Brain pericyte (primary cell): ENCODE data around the gene MYPN.
"Not testable (repeated sequence)": the region's sequence is repeated elsewhere in the genome, so short reads cannot be mapped to it uniquely, and the experiment has no call there.

Experiments used
- DNase-seq: peaks from one replicate; pipeline ENCODE4 v3.0.0-alpha.2; 2012; ENCODE audit warnings: low read depth, low spot score

Gene MYPN

DNA sequence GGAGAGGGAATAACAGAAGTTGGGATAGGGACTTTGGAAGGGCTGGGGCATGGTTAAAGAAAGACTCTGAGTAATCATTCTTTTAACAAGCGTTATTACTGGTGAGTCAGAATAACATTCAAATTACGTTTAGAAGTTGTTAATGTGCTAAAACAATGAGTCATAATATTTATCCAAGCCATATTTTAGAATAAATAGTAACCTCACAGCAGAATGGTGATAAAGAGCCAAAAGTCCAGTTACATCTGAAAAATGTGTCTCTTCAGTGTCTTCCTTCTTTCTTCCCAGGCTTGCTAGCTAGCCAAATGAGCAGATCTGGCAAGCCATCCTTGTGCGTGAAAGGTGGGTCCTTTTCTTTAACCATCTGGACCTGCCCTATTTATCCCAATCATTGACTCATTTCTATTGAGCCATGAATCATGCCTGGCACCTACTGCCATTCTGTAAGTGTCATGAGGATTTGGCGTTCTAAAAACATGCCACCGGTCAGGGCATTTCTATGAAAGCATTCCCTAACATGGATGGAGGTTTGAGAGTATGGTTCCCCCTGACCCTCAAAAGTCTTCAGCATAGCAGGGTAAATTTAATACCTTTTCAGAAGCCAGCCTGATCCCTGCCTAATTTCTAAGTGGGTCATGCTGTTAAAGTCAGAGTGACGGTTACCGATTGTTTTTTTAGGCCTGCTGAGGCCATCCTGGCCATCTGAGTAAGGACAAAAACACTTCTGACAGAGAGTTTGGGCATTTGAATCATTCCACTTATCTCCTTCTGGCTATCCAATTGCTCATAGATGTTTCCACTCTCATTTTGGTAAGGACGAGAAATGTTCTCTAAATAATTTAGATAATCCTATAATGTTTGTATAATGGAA, 26.9 kb downstream of the MYPN start:
- no peak for DNase-seq

DNA sequence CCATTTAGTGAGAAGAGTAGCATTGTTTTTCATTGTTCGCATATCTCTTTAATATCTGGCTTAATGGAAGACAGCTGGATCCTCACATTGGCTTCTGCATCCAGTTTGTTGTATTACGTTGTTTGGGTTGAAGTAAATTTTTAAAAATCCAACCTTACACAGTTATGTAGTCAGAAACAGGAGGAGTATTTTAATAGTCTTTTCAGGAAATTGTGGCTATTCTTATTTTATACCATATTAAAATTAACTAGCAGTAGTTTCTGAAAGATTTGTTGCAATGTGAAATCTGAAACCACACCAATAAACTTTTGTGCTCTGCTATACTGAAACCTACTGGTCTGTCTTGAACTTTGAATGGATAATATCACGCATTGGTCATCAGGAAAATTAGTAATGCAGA, 27.9 kb downstream of the MYPN start:
- no peak for DNase-seq

GRCh38 chr10:68138526-68138925, 29.2 kb downstream of the MYPN start:
- DNase-seq, result no peak

- no peak for DNase-seq
Observed at GRCh38 chr10:68139448-68140272, 30.4 kb downstream of the MYPN start.

GRCh38 chr10:68142761-68143160, 33.5 kb downstream of the MYPN start:
- DNase-seq, result no peak

GRCh38 chr10:68144709-68145108, 35.4 kb downstream of the MYPN start:
- no peak for DNase-seq

GRCh38 chr10:68145705-68146104, 36.4 kb downstream of the MYPN start:
- no peak for DNase-seq

DNA sequence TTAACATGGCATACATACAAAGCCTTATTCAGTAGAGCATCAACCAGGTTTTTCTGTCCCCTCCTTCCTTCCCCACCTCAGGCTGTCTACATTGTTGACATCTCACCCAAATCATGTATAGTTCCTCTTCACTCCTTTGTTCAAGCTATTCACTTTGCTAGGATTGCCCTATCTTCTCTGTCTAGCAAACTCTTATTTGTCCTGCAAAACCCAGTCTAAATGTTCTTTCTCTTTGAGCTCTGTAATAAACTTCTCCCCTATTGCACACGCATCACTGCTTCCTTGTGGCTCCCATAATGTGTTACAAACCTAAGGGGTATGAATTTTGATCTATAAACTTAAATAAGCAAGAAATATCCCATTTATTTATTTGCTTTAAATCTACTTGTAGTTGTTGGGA, 36.8 kb downstream of the MYPN start:
- DNase-seq, result no peak

- no peak for DNase-seq
Observed at GRCh38 chr10:68151453-68151852, 42.2 kb downstream of the MYPN start.

- DNase-seq, result peak; percentile 43
Observed at GRCh38 chr10:68153473-68154210, 44.4 kb downstream of the MYPN start.

GRCh38 chr10:68154211-68154497, 44.9 kb downstream of the MYPN start:
- DNase-seq, result no peak

DNA sequence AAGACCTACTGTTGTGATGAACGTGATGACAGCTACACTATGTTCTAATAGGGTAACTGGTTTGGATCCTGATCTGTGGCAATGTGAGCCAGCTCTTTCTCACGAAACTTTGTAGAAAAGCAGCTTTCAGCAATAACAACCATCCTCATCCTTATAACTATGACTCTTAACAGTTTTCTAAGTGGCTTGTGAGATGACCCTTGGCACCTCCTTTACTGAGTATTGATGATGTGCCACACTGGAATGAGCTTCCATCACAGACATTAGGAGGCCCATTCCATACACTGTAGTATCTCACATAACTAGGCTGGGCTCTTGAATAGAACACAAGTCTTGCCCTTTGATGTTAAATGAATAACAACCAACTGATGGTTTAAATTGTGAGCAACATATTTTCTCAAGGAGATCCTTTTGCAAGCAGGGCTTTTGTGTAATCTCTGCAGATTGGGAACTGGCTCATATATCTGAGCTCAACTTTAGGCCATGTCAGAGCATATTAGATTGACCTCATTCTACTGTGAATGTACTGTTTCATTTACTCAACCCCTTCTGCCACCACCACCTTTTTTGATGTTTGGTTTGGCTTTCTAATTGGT, 46.4 kb downstream of the MYPN start:
- DNase-seq, result no peak

GRCh38 chr10:68156373-68157185, 47.3 kb downstream of the MYPN start:
- DNase-seq, result no peak

- DNase-seq, result not testable (repeated sequence)
Observed at GRCh38 chr10:68157522-68157921, 48.2 kb downstream of the MYPN start.

DNA sequence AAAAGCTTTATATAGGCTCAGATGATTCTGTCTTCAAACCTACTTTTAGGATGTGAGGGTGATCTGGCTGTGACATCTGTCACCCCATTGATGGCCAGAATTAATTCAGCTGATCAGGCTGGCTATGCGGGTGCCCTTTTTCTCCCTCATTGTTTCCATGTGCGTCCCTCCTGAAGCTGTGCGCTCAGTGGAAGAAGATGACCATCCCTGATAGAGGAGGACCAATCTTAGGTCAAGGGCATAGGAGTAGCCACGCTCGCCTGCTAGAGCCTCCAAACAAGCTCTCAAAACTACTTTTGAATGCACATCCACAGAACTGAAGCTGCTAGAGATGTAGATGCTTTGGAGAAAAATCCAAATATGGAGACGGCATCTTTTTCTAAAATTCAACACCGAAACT, 48.7 kb downstream of the MYPN start:
- DNase-seq, result no peak

- no peak for DNase-seq
Observed at GRCh38 chr10:68163735-68164134, 54.4 kb downstream of the MYPN start.

DNA sequence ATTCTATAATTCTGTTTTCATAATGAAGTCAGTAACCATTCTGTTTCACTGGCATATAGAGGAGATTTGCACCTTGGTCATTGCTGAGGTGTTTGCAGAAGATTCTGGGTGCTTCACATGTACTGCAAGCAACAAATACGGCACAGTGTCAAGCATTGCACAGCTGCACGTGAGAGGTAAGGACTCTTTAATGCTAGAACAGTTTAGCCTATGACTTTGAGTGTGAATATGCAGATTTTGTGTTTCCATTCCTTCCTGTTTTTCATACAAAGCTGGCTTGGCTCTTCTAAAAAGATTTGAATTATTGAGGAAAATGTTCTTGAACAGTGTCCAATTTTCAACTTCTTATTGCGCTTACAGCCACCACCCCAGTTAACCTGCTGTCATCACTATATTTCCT, 56.4 kb downstream of the MYPN start:
- no peak for DNase-seq

DNA sequence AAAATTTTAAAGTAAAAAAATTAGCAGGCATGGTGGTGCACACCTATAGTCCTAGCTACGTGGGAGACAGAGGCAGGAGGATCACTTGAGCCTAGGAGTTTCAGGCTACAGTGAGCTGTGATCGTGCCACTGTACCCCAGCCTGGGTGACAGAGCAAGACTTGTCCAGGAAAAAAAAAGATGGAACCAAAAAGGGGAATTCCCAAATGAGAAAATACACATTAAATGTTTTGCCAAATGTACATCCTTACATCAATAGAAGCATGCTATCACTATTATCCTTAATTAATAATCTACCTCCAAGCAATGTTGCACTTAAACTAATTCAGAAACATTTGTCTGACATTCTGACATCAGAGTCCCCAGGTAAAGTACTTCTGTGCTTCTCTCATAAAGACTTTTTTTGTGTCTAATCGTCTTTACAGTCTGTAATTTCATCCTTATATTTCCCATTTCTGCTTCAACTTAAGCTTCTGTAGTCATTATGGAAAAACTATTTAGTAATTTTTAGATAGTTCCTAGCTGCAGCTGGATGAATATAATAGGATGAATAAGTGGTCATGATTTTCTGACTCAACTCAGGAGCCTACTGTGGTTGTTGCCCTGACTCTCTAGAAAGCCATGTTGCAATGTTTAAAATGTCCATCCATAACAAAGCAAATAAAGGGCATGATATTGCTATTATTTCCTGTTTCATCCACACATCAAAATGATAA, 57.7 kb downstream of the MYPN start:
- no peak for DNase-seq

DNA sequence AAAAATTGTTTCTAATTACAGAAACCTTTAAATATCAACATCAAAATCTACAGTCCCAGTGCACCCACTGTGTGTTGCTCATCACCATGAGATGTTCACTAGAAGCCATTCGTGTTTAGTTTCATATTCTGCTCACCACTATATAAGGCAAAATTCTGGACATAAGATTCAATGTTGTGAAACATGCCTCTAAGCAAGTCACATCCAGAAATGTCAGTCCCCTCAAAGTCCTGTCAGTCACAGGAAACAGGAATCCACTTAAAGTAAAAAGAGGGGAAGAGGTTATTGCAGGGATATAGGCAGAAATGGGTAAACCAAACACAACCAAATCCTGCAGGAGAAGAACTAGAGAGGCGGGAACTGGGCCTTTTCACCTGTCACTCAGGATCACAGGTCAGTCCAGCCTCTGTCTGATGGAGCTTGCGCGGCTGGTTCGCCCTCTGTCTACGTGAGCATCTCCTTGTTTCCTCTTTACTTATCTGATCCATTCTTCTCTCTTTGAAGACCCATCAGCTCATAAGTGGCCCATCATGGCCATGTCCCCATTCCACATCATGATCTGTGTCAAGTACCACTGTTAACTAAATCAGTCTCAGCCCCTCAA, 58.4 kb downstream of the MYPN start:
- DNase-seq, result no peak

DNA sequence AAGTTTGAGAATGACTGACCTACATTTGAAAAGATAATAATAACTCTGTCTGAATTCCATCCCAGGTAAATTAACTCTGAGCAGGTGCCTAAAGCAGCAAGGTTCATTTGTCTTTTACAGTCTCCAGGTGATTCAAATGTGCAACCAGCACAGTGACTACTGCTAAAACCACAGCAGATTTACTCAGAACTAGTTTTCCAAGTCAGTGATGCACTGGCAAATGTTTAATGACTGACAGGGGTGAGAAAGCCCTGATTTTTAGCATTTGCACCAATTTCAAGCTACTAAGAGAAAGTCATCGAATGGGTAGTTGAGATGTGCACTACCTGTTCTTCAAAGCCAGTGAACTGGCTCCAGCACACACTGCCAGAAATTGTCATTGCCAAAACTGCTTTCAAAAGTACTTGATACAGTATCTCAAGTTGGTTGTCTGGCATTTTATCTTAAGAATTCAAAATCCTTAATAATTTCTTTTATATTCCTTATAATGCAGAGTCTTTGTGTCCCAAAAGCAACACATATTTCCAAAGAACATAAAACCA, 62.3 kb downstream of the MYPN start:
- no peak for DNase-seq
